ENCODE data around the gene ZNF524. TPM values are rescaled to one million over a fixed set of nuclear protein-coding genes. Genes with fewer than 3 reads are reported as not detected.

ZNF524 gene
- total RNA-seq, 2 experiments from 2014 or later: 9.2 to 21.6 TPM

GRCh38 chr19:55646889-55647731 lies 47.0 kb downstream of the ZNF524 start:
- Histone ChIP-seq H3K4me3 (ENCODE audit: low read depth, low read length, poor library complexity, severe bottlenecking) (peak overlapping the region; percentile 72), H3K9me3 (ENCODE audit: low read length) (no peaks in the 10 kb centered on the region), H3K27ac (ENCODE audit: low read depth, low read length, poor library complexity, severe bottlenecking) (peak overlapping the region; percentile 90), H3K36me3 (ENCODE audit: insufficient read depth, low read length) (peaks cover 53% of the 10 kb centered on the region), H3K9me2 (ENCODE audit: insufficient read depth, low read length) (no peaks in the 10 kb centered on the region), H4K20me1 (ENCODE audit: insufficient read depth, low read length) (no peaks in the 10 kb centered on the region), H2AFZ (ENCODE audit: low read length) (no peak overlapping the region), H3K4me1 (ENCODE audit: insufficient read depth, low read length, poor library complexity, severe bottlenecking) (peaks cover 51% of the 10 kb centered on the region), H3K79me2 (ENCODE audit: insufficient read depth, low read depth, low read length) (peaks cover 53% of the 10 kb centered on the region), H3K4me2 (ENCODE audit: low read length) (peak overlapping the region; percentile 98)
- CTCF ChIA-PET (ENCODE audit: unreplicated experiment): interaction anchor here (0.6 to 1.0 kb wide), 2 partner anchors 14 to 295 kb away, joined by 3 read pairs; no protein-coding TSS in a partner anchor
- POLR2A ChIA-PET: interaction anchor here (0.6 to 1.4 kb wide), 5 partner anchors 10 to 396 kb away, joined by 3 to 4 read pairs (median 3); partner anchors contain the start of genes FIZ1 and ZNF784
- intact Hi-C loops (cut with micrococcal nuclease; ENCODE audit: unreplicated experiment): no loop called here
- no TSS peak for BruUV-seq (replicated peaks)
- peak; percentile 89 for DNase-seq (ENCODE audit: low spot score)
- TF ChIP-seq EZH2phosphoT487 (IDR thresholded peaks at IDR 0.05; ENCODE audit: borderline replicate concordance, low read depth, low read length) (no peak), CTCF (conservative IDR thresholded peaks at IDR 0.05; ENCODE audit: low read length) (no peak)

- Histone ChIP-seq H3K4me1 (ENCODE audit: insufficient read depth, low read length, poor library complexity, severe bottlenecking) (peaks cover 44% of the 10 kb centered on the region), H3K9me3 (ENCODE audit: low read length) (no peaks in the 10 kb centered on the region), H3K27ac (ENCODE audit: low read depth, low read length, poor library complexity, severe bottlenecking) (peak within 1 kb of the TSS; percentile 90), H3K4me2 (ENCODE audit: low read length) (peak within 1 kb of the TSS; percentile 98), H3K36me3 (ENCODE audit: insufficient read depth, low read length) (peaks cover 61% of the 10 kb centered on the region), H3K9me2 (ENCODE audit: insufficient read depth, low read length) (no peaks in the 10 kb centered on the region), H3K4me3 (ENCODE audit: low read depth, low read length, poor library complexity, severe bottlenecking) (peak within 1 kb of the TSS; percentile 72), H2AFZ (ENCODE audit: low read length) (no peak within 1 kb of the TSS), H3K79me2 (ENCODE audit: insufficient read depth, low read depth, low read length) (peaks cover 44% of the 10 kb centered on the region), H4K20me1 (ENCODE audit: insufficient read depth, low read length) (no peaks in the 10 kb centered on the region)
- TF ChIP-seq CTCF (conservative IDR thresholded peaks at IDR 0.05; ENCODE audit: low read length) (no peak), EZH2phosphoT487 (IDR thresholded peaks at IDR 0.05; ENCODE audit: borderline replicate concordance, low read depth, low read length) (no peak)
- DNase-seq (ENCODE audit: low spot score): peak; percentile 85
- POLR2A ChIA-PET: interaction anchor here (0.6 to 1.1 kb wide), 3 partner anchors 48 to 397 kb away, joined by 3 read pairs; partner anchors contain the start of gene FIZ1
- CTCF ChIA-PET (ENCODE audit: unreplicated experiment): interaction anchor here (0.6 to 1.0 kb wide), 2 partner anchors 15 to 294 kb away, joined by 3 read pairs; no protein-coding TSS in a partner anchor
- intact Hi-C loops (cut with micrococcal nuclease; ENCODE audit: unreplicated experiment): no loop called here
- no TSS peak for BruUV-seq (replicated peaks)
Measured at GRCh38 chr19:55647732-55648584, 47.9 kb downstream of the ZNF524 start, which contains the start of gene CCDC106. CCDC106 (plus strand) TSS chr19:55648212; CDS start chr19:55649047, 835 bp downstream.

All from OCI-LY7 (cell line).